SIG-M5 (cell line): ENCODE measurements around the gene CTNNA1.
"Not testable (repeated sequence)": the region's sequence is repeated elsewhere in the genome, so short reads cannot be mapped to it uniquely, and the experiment has no call there.

Experiments used
- DNase-seq: peaks from one replicate; lab custom pipeline; 2025; lab: John Stamatoyannopoulos, UW

CTNNA1 gene

DNA sequence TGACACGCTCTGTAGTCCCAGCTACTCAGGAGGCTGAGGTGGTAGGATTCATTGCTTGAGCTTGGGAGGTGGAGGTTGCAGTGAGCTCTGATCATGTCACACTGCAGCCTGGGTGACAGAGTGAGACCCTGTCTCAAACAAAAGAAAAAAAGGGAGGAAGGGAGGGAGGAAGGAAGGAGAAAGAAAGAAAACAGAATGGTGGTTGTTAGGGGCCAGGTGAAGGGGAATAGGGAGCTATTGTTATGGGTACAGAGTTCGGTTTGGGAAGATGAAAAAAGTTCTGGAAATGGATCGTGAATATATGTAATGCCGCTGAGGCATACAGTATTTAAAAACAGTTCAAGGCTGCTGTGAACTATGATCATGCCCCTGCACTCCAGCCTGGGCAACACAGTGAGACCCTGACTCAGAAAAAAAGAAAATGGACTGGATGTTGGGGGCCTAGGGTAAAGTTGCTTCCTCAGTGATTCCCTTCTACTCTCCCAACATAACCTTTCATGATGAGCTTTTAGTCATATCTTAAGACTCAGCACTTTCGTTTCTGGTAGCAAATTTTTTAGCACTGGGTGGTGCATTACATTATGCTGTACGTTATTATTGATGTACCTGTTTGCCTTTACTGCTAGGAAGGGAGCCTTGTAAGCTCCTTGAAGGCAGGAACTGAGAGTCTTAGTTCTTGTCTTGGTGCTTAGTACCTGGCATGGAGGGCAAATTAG is 4.0 kb downstream of the CTNNA1 start:
- no peak for DNase-seq

DNA sequence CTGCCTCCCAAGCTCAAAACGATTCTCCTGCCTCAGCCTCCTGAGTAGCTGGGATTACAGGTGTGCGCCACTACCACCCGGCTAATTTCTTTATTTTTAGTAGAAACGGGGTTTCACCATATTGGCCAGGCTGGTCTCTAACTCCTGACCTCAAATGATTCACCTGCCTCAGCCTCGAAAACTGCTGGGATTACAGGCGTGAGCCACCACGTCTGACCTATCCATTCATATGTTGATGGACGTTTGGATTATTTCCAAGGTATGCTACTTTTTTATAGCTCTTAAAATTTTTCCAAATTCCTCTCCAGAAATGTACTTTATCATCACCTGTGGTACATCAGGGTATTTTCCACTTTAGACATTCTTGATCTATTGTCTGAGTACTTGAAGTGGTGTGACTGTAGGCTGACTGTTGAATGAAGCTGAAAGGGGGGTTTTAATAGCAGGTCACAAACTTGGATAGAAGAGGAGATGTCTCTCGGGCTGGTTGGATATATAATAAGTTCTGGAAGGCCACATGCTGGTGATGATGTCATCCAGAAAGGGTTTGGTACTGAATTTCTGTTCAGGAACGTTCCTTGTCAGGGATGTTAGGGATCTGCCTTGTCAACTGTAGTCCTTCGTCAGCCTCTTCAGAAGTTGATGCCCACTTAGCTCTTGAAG is 7.4 kb downstream of the CTNNA1 start:
- no peak for DNase-seq

GRCh38 chr5:138761115-138761514 is 7.9 kb downstream of the CTNNA1 start:
- not testable (repeated sequence) for DNase-seq

DNA sequence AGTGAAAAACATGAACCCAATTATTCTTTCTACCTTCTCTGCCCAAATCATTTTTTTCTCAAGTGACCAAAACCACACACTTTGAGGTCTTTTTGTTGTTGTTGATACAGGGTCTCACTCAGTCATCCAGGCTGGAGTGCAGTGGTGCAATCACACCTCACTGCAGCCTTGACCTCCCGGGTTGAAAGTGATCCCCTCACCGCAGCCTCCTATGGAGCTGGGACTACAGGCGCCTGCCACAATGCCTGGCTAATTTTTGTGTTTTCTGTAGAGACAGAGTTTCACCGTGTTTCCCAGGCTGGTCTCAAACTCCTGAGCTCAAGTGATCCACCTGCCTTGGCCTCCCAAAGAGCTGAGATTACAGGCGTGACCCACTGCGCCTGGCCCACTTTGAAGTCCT is 8.4 kb downstream of the CTNNA1 start:
- DNase-seq, result not testable (repeated sequence)

DNA sequence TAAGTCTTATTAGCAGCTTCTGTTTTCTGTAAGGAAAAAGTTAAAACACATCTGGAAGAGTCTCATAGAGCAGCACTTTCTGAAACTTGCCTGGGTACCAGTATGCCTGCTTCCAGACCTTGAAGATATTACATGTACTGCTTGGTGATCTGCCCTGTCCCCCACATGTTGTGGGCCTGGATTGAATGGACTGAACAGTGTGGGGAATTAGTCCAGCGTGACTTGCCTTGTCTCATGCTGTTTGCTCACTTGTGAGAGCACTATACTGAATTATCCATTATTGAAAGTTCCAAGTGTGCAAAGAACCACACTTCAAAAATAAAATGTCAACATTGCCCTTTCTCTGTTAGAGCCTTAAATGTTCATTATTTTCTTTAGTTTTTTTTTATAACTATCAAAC is 8.9 kb downstream of the CTNNA1 start:
- DNase-seq, result no peak

DNA sequence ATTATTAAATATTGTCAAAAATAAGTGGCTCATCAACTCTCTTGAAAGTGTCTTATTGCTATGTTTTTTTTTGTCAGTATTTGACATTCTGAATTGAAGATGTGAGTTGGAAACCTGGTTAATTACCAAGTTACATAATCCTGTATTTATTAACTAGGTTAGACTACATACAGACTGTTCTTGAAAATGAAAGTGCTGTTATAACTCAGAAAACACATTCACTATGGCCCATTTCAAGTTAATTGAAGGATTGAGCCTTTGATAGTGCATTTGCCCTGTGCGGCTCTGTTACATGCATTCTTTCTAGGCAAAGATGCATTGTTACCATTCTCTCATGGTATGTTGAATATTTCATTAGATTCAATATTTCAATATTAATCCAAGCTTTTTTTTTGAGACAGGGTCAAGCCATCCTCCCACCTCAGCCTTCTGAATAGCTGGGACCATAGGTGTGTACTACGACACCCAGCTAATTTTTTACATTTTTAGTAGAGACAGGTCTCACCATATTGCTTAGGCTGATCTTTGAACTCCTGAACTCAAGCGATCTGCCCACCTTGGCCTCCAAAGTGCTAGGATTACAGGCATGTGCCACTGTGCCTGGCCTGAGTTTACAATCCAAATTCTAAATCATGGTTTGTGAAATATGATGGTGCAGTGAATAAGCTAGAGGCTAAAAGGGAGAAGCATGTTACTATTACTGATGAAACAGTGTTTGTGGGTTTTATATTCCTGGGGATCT is 10.0 kb downstream of the CTNNA1 start:
- no peak for DNase-seq

GRCh38 chr5:138770291-138770690 is 17.1 kb downstream of the CTNNA1 start:
- no peak for DNase-seq

DNA sequence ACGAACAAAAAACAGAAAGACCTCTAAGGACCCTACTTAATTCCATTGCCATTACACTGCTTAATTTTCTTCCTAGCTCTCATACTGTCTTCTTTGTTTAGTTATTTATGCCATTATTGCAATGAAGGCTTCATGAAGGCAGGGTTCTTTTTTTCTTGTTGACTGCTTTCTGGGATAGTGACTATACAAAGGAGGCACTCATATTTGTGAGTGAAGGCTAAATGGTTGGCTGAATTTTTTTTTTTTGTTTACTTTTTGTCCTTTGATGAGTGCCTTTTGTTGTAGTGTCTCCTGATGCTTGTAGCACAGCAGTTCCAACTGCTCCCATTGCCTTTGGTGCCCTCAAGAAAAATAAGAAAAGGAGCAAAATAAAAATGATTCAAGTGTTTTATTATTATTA is 17.8 kb downstream of the CTNNA1 start:
- no peak for DNase-seq

GRCh38 chr5:138772986-138773594 is 19.9 kb downstream of the CTNNA1 start:
- no peak for DNase-seq

GRCh38 chr5:138773624-138774023 is 20.4 kb downstream of the CTNNA1 start:
- not testable (repeated sequence) for DNase-seq

- DNase-seq, result no peak
These were observed 21.8 kb downstream of the CTNNA1 start for GRCh38 chr5:138775034-138775433.

DNA sequence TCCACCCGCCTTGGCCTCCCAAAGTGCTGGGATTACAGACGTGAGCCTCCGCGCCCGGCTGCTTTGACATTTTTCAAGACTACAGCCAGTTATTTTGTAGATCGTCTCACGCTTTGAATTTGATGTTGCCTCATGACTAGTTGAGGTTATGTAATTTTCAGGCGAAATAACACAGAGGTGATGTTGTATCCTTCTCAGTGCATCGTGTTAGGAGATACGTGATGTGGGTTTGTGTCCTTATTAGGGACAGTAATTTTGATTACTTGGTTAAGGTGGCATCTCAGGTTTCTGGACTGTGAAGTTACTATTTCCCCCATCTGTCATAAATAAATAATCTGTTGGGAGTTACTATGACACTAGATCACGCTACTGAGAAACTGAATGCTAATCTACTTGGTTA is 25.0 kb downstream of the CTNNA1 start:
- DNase-seq, result no peak

- DNase-seq, result no peak
These were observed 30.8 kb downstream of the CTNNA1 start for GRCh38 chr5:138783976-138784375.

DNA sequence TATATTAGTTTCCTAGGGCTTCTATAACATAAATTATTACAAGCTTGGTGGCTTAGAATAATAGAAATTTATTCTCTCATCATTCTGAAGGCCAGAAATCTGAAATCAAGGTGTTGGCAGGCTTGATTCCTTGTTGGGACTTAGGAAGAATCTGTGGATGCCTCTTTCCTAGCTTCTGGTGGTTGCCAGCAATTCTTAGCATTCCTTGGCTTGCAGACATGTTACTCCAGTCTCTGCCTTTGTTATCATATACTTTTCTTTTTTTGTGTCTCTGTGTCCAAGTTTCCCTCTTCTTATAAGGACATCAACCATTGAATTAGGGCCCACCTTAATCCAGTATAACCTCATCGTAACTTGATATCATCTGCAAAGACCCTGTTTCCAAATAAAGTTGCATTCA is 31.4 kb downstream of the CTNNA1 start:
- DNase-seq, result no peak

DNA sequence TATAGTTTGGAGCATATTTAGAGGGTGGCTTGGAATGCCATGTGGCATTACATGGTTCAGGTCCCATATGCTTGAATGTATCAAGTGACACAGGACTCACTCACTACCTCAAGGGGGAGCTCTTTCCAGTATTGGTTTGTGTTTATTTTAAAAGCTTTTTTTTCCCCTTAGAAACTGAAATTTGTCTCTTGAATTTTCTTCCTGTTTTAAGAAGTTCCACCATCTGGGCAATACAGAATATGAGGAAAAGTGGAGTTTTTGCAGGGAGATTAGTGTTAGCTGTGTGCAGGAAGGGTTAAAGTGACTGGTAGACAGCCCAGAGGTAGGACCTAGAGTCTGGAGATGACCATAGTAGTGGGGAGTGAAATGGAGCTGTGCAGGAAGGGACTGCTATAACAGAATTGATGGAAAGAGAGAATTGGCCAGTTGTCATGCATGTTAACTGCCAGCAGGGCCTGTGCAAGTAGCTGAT is 36.6 kb downstream of the CTNNA1 start:
- no peak for DNase-seq

DNA sequence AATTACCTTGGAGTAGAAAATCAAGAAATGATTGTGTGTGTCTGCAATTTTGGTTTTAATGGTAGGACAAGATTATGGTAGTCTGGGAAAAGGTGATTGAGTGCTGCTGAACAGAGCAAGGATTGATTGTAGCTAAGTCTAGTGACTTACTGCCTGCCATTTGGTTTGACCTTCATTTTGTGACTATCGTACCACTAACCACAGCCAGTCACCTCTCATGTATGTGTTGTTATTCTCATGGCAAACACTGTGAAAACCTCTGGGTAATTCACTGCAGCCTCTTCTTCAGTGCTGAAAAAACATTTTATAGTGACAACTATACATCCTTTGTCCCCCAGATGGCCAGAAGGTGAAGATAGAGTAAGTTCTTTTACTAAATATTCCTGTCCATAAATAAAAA is 37.5 kb downstream of the CTNNA1 start:
- DNase-seq, result no peak

DNA sequence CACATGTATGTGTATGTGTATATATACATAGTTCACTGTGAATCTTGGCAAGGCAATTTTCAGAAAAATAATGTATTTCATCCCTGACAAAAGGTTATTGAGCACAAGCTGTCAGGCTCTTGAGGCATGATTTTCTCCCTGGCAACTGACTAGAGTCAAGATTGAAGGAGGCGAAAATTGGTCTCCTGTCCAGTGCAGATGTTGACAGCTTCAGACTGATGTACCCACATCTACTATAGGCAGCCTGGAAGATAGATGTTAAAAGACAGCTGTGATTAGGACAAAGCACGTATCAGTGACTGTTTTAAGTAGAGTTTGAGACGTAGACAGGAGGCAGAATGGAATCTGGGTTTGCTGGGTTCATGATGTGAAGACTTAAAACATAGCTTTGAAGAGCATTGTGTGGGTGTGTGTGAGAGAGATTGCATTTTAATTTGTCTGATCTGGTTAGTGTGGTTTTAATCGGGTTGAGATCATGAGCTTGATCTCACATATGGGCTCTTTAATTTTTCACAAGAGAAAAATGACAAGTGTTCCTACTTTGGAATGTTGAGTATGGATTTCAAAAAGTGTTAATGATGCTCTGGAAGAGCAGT is 39.1 kb downstream of the CTNNA1 start:
- no peak for DNase-seq

DNA sequence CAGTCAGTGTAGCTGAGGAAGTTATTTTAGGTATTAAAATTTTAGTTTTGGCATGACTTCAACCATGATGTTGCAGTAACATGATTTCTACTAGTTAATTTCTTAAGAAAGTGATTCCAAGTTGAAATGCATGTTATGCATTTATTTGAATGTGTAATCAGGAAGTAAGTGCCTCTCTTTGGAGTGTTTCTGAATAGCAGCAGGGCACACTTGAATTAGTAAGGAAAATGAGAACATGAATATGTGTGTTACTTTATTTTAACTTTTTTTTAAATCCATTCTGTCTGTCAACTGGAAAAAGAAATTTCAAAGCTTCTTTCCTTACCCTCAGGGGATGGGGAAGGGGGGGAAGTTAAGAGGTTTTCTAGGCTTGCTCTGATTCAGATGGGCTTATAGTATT is 40.4 kb downstream of the CTNNA1 start:
- no peak for DNase-seq

GRCh38 chr5:138803285-138803684 is 50.1 kb downstream of the CTNNA1 start:
- DNase-seq, result no peak

DNA sequence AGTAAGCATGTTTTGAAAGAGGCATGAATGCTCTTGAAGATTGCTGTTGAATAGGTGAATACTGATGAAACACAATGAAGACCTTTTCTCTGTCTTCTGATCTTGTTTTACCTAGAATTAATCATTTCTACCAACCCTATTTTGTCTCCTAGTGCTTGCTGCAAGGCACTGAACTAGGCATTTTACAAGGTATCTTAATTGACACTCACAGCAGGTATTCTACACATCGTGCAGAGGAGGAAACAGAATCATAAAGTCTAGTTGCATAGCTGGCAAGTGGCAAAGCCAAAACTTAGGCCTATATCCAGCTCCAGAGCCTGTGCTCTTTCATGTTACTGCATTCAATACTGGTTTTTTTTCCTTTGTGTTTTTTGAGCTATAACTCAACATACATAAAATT is 50.7 kb downstream of the CTNNA1 start:
- DNase-seq, result no peak

- DNase-seq, result no peak
These were observed 51.9 kb downstream of the CTNNA1 start for GRCh38 chr5:138805096-138805495.

GRCh38 chr5:138807182-138807581 is 54.0 kb downstream of the CTNNA1 start:
- DNase-seq, result no peak
